Neural cell (in vitro differentiated cells): ENCODE results near the gene PTPRN2. TPM values are rescaled to one million over a fixed set of nuclear protein-coding genes. Genes with fewer than 3 reads are reported as not detected.

ENCODE experiments used
- H2AFZ ChIP-seq: fragments of 200-600, 300-800 bp; sonication (generic), shearing (Covaris generic); 2 replicates; pipeline ENCODE4 v1.6.0; 2014; ENCODE audit warnings: low read depth, mild to moderate bottlenecking, antibody characterized with exemption, low read length, moderate library complexity
- H3F3A ChIP-seq: fragments of 200-600 bp; shearing (Covaris generic); 2 replicates; pipeline ENCODE4 v1.6.1; 2016; ENCODE audit warnings: mild to moderate bottlenecking, moderate library complexity, mixed read lengths, antibody characterized with exemption, low read length; ENCODE audit not compliant: insufficient read depth, poor library complexity, severe bottlenecking
- H3K27ac ChIP-seq: fragments of 200-600, 300-800 bp; sonication (generic), shearing (Covaris generic); 2 replicates; pipeline ENCODE4 v1.5.1; 2014; ENCODE audit warnings: mild to moderate bottlenecking, low read length, moderate library complexity
- H3K27me3 ChIP-seq: fragments of 300-800, 200-600 bp; sonication (generic), shearing (Covaris generic); 2 replicates; pipeline ENCODE4 v1.6.0; 2014; ENCODE audit warnings: mild to moderate bottlenecking, low read depth, low read length, moderate library complexity; ENCODE audit not compliant: insufficient read depth
- H3K36me3 ChIP-seq: fragments of 300-800, 200-600 bp; sonication (generic), shearing (Covaris generic); 2 replicates; pipeline ENCODE4 v1.5.1; 2014; ENCODE audit warnings: mild to moderate bottlenecking, antibody characterized with exemption, low read length, moderate library complexity; ENCODE audit not compliant: insufficient read depth
- H3K4me2 ChIP-seq: fragments of 300-800, 200-600 bp; sonication (generic), shearing (Covaris generic); 2 replicates; pipeline ENCODE4 v1.6.0; 2014; ENCODE audit warnings: mild to moderate bottlenecking, low read length
- H3K4me3 ChIP-seq: fragments of 300-800, 200-600 bp; sonication (generic), shearing (Covaris generic); 2 replicates; pipeline ENCODE4 v1.5.1; 2014; ENCODE audit warnings: mild to moderate bottlenecking, low read length, moderate library complexity
- H3K79me2 ChIP-seq: fragments of 200-600 bp; shearing (Covaris generic); replicated peaks from 2 replicates; pipeline ENCODE4 v1.6.0; 2014; ENCODE audit warnings: mild to moderate bottlenecking, low read length, moderate library complexity; ENCODE audit not compliant: insufficient read depth
- H3K9ac ChIP-seq: fragments of 300-800, 200-600 bp; sonication (generic), shearing (Covaris generic); 2 replicates; pipeline ENCODE4 v1.6.1; 2016; ENCODE audit warnings: mild to moderate bottlenecking, low read length, mixed read lengths
- H3K9me2 ChIP-seq: fragments of 200-600 bp; shearing (Covaris generic); 2 replicates; pipeline ENCODE4 v1.6.1; 2016; ENCODE audit warnings: mild to moderate bottlenecking, low read length, mixed read lengths; ENCODE audit not compliant: insufficient read depth
- H3K9me3 ChIP-seq: fragments of 200-600, 300-800 bp; sonication (generic), shearing (Covaris generic); 2 replicates; pipeline ENCODE4 v1.6.1; 2016; ENCODE audit warnings: mild to moderate bottlenecking, mixed run types, low read length, moderate library complexity, mixed read lengths
- H4K20me1 ChIP-seq: fragments of 200-600 bp; shearing (Covaris generic); 2 replicates; pipeline ENCODE4 v1.6.1; 2016; ENCODE audit warnings: mild to moderate bottlenecking, mixed run types; ENCODE audit not compliant: insufficient read depth
- EP300 ChIP-seq: fragments of 450-650 bp; conservative IDR thresholded peaks from 2 replicates; pipeline ENCODE4 v1.6.1; 2014; ENCODE audit warnings: antibody characterized with exemption, mild to moderate bottlenecking, moderate library complexity; ENCODE audit not compliant: poor library complexity, severe bottlenecking
- EZH2 ChIP-seq: fragments of 200-600, 300-800 bp; shearing (Covaris generic), sonication (generic); IDR thresholded peaks from 2 replicates; pipeline ENCODE4 v1.6.1; 2014; ENCODE audit warnings: antibody characterized with exemption, low read length, borderline replicate concordance, mild to moderate bottlenecking; ENCODE audit not compliant: insufficient read depth, poor library complexity, severe bottlenecking
- POLR2AphosphoS5 ChIP-seq: IDR thresholded peaks from 2 replicates; pipeline ENCODE4 v1.6.1; 2012
- REST ChIP-seq: IDR thresholded peaks from 2 replicates; pipeline ENCODE4 v1.6.1; 2012; ENCODE audit warnings: borderline replicate concordance
- SMC3 ChIP-seq: fragments of 450-650 bp; conservative IDR thresholded peaks from 2 replicates; pipeline ENCODE4 v1.6.1; 2014; ENCODE audit warnings: antibody characterized with exemption, mild to moderate bottlenecking, moderate library complexity; ENCODE audit not compliant: poor library complexity
- TAF1 ChIP-seq: IDR thresholded peaks from 2 replicates; pipeline ENCODE4 v1.6.1; 2012; ENCODE audit warnings: low read depth
- polyA plus RNA-seq: library from polyadenylated mRNA; depleted of rRNA; stranded (reverse); fragments of >200 nt; gene quantifications from 2 replicates; pipeline ENCODE4 v1.2.3, GENCODE V29; 2014

Gene PTPRN2
- polyA plus RNA-seq, 1 donor from 2014 or later, result 31.0 TPM

DNA sequence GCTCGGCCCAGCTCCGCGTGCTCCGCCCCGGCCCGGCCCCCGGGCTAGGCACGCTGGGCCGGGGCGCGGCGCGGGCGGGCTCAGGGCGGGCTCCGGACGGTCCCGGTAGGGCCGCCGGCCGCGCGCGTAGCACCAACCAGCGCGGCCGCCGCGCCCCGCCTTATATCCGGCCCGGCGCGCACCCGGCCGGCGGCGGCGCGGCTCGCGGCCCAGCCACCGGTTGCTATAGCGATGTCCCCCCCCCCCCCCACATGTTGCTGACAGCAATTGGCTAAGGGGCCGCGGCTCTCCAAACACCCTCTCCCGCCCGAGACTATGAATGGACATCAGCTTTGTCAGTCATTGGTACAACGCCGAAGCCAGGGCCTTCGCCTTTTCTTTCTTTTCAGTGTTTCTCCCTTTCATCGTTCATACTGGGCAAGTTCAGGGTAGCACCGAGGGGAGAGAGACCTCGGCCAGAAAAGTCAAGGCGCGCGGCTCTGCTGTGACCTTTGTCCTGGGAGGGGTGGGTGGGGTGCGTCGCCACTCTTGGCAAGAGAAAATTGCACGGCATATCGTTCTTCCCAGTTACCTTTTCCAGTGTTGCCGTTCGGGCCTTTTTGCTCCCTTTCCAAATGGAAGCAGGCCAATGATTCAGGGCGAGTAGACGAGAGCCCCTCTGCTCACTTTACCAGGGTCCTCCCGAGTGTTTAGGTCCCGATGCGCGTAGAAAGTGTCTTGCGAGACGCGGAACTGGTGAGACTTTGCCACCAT is 896.6 kb downstream of the PTPRN2 start:
- Histone ChIP-seq H3K9me2 (no peaks in the 10 kb centered on the region), H4K20me1 (peaks cover 11% of the 10 kb centered on the region), H3K36me3 (no peaks in the 10 kb centered on the region), H3K9me3 (no peaks in the 10 kb centered on the region), H3K4me2 (peak overlapping the region; percentile 99), H3K79me2 (peaks cover 68% of the 10 kb centered on the region), H3K9ac (peak overlapping the region; percentile 99), H3K27me3 (no peaks in the 10 kb centered on the region), H3K27ac (peak overlapping the region; percentile 99), H3K4me3 (peak overlapping the region; percentile 98), H3F3A (peaks cover 6% of the 10 kb centered on the region), H2AFZ (no peak overlapping the region)
- TF ChIP-seq SMC3 (no peak), EP300 (no peak), TAF1 (no peak), REST (peak; percentile 10), POLR2AphosphoS5 (peak; percentile 79), EZH2 (no peak)

DNA sequence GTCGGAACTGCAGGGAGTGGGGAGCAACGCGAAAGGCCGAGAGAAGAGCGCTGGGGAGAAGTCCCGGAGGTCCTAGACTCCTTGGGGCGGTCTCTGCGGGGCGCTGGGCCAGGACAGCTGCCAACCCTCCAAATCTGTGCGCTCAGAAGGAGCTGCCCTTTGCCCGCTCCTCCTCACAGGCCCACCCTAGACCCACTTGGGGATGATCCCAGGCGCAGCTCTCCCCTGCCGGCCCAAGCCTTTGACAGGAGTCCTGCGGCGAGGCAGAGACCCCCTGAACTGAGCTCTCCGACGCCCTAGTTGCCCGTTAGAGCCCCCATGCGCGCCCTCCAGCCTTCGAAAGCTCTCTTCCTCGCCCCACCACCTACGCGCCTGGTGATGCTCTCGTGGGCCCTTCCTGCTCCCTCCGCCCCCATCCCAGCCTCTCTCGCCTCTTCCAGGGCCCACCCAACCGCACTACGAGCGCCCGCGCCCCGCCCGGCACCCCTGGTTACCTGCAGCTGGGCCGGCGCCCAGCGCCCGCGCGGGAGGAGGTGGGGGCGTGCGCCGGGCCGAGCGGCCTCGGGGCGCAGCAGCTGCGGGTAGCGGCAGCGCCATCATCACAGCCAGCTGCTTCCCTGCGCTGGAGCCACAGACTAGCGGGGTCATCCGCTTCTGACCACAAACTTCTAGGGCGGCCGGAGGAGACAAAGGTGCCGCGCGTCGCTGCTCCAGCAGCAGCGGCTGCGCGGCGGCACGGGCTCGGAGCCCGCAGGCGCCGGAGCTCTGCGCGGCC is 897.4 kb downstream of the PTPRN2 start:
- H3K4me2 ChIP-seq, result peak overlapping the region; percentile 64
- TF ChIP-seq EZH2, result no peak
- peak; percentile 4 for TF ChIP-seq POLR2AphosphoS5
- TF ChIP-seq REST, result peak; percentile 36
- peak overlapping the region; percentile 99 for H3K27ac ChIP-seq
- peak overlapping the region; percentile 99 for H3K9ac ChIP-seq
- H3F3A ChIP-seq, result peaks cover 6% of the 10 kb centered on the region
- H2AFZ ChIP-seq, result no peak overlapping the region
- peaks cover 72% of the 10 kb centered on the region for H3K79me2 ChIP-seq
- no peaks in the 10 kb centered on the region for H3K9me2 ChIP-seq
- no peaks in the 10 kb centered on the region for H3K9me3 ChIP-seq
- no peaks in the 10 kb centered on the region for H3K27me3 ChIP-seq
- peak overlapping the region; percentile 98 for H3K4me3 ChIP-seq
- no peaks in the 10 kb centered on the region for H3K36me3 ChIP-seq
- H4K20me1 ChIP-seq, result peaks cover 12% of the 10 kb centered on the region
